ENCODE results near the gene GNG12.

- TF ChIP-seq POLR2AphosphoS5 (IDR thresholded peaks at IDR 0.05; ENCODE audit: insufficient read depth in 1 of 2, low read depth in 1 of 2) (no peak), CTCF (IDR thresholded peaks at IDR 0.05) (no peak), POLR2A (IDR thresholded peaks at IDR 0.05) (no peak)
These were observed 113.7 kb downstream of the GNG12 start for GRCh38 chr1:67719329-67720196.
